Vagina (tissue), 2 donors: ENCODE measurements around the gene INPP4B.

Source experiments
- CTCF ChIP-seq, 3 experiments: fragments of 450-650 bp in 2 of 3; fragments of 200-600 bp in 1 of 3; sonication (generic) in 1 of 3; IDR thresholded peaks; one replicate each; pipeline ENCODE4 v1.5.1; 2017 to 2019; ENCODE audit warnings: antibody characterized with exemption in 3 of 3, mild to moderate bottlenecking in 2 of 3, moderate library complexity in 2 of 3
- POLR2A ChIP-seq, 2 donors: fragments of 450-650 bp; IDR thresholded peaks; one replicate each; pipeline ENCODE4 v1.6.1; 2017; ENCODE audit warnings: antibody characterized with exemption in 2 of 2, mild to moderate bottlenecking in 2 of 2, moderate library complexity in 2 of 2
- POLR2AphosphoS5 ChIP-seq, 2 donors: sonication (generic); formaldehyde crosslinking; IDR thresholded peaks; one replicate each; pipeline ENCODE4 v1.9.0; 2017; ENCODE audit warnings: antibody characterized with exemption in 2 of 2, mild to moderate bottlenecking in 2 of 2, low read depth in 1 of 2; ENCODE audit not compliant: insufficient read depth in 1 of 2

GRCh38 chr4:142331132-142331531 lies 515.0 kb downstream of the INPP4B start:
- no peak for TF ChIP-seq CTCF (IDR thresholded peaks at IDR 0.05)
- TF ChIP-seq POLR2A (IDR thresholded peaks at IDR 0.05): no peak
- TF ChIP-seq POLR2AphosphoS5 (IDR thresholded peaks at IDR 0.05; ENCODE audit: insufficient read depth in 1 of 2, low read depth in 1 of 2): no peak
